Lower leg skin (tissue), 4 donors: ENCODE measurements around the gene FSD1. TPM values are rescaled to one million over a fixed set of nuclear protein-coding genes. Genes with fewer than 3 reads are reported as not detected.
A peak's percentile ranks its signal among the peaks of the same experiment; 100 is the strongest.

ENCODE experiments used
- DNase-seq, 2 donors: peaks; one replicate each; pipeline ENCODE4 v3.0.0-alpha.2; 2019; ENCODE audit warnings: low spot score in 2 of 2
- H3K4me3 ChIP-seq: fragments of 200-600 bp; sonication (generic); 2 replicates; pipeline ENCODE4 v1.5.1; 2017; ENCODE audit warnings: mild to moderate bottlenecking, low read depth; ENCODE audit not compliant: poor library complexity, severe bottlenecking
- CTCF ChIP-seq, 3 donors: fragments of 450-650 bp; IDR thresholded peaks; one replicate each; pipeline ENCODE4 v1.5.1; 2016; ENCODE audit warnings: antibody characterized with exemption in 3 of 3, mild to moderate bottlenecking in 3 of 3, moderate library complexity in 2 of 3
- POLR2A ChIP-seq, 2 donors: fragments of 450-650 bp; IDR thresholded peaks; one replicate each; pipeline ENCODE4 v1.6.1; 2016 to 2017; ENCODE audit warnings: antibody characterized with exemption in 2 of 2, mild to moderate bottlenecking in 1 of 2, moderate library complexity in 1 of 2
- WGBS, 2 donors: methylation state at CpG; one replicate each; pipeline ENCODE4 v1.1.5; 2018; 5-methylcytosine and 5-hydroxymethylcytosine counted together
- intact Hi-C: fragments of 100-400 bp; cut with DNase I; formaldehyde crosslinking; loops from one replicate; pipeline ENCODE4 v1.15.0; 2023; ENCODE audit warnings: low total_unique reads
- total RNA-seq, 4 donors: library from RNA; depleted of rRNA; stranded (reverse); fragments of >200 nt; gene quantifications; one replicate each; pipeline ENCODE4 v1.1.0, GENCODE V29; 2016

Gene FSD1
- total RNA-seq, 4 donors from 2014 or later: 0.16 to 0.64 TPM; not detected in 2

DNA sequence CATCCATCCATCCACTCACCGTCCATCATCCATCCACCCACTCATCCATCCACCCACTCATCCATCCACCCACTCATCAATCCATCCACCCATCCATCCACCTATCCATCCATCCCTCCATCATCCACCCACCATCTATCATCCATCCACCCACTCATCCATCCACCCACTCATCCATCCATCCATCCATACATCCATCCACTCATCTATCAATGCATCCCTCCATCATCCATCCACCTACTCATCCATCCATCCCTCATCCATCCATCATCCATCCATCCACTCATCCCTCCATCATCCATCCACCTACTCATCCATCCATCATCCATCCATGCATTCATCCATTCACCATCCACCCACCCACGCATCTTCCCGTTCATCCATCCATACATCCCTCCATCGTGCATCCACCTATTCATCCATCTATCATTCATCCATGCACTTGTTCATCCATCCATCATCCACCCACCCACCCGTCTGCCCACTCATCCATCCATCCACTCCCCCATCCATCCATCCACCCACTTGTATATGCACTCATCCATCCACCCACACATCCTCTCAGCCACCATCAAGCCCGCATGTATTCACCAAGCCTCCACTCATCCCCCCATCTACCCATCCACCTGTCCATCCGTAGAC, 30.7 kb downstream of the FSD1 start:
- no peak overlapping the region for H3K4me3 ChIP-seq
- intact Hi-C loops: no loop called here
- DNase-seq: no peak
- TF ChIP-seq CTCF (IDR thresholded peaks at IDR 0.05) (no peak), POLR2A (IDR thresholded peaks at IDR 0.05) (no peak)
- WGBS, 2 donors: 92 to 95% methylated on average over 7 of the region's 7 CpGs

- intact Hi-C loops: no loop called here
- DNase-seq: peak in 1 of 2 donors; percentile 88
- TF ChIP-seq POLR2A (IDR thresholded peaks at IDR 0.05): no peak
- no peak for TF ChIP-seq CTCF (IDR thresholded peaks at IDR 0.05)
- peak overlapping the region; percentile 0 for H3K4me3 ChIP-seq
- 7 to 10% methylated on average over 14 of the region's 14 CpGs for WGBS, 2 donors
Observed at GRCh38 chr19:4337906-4338440, 33.6 kb downstream of the FSD1 start.

DNA sequence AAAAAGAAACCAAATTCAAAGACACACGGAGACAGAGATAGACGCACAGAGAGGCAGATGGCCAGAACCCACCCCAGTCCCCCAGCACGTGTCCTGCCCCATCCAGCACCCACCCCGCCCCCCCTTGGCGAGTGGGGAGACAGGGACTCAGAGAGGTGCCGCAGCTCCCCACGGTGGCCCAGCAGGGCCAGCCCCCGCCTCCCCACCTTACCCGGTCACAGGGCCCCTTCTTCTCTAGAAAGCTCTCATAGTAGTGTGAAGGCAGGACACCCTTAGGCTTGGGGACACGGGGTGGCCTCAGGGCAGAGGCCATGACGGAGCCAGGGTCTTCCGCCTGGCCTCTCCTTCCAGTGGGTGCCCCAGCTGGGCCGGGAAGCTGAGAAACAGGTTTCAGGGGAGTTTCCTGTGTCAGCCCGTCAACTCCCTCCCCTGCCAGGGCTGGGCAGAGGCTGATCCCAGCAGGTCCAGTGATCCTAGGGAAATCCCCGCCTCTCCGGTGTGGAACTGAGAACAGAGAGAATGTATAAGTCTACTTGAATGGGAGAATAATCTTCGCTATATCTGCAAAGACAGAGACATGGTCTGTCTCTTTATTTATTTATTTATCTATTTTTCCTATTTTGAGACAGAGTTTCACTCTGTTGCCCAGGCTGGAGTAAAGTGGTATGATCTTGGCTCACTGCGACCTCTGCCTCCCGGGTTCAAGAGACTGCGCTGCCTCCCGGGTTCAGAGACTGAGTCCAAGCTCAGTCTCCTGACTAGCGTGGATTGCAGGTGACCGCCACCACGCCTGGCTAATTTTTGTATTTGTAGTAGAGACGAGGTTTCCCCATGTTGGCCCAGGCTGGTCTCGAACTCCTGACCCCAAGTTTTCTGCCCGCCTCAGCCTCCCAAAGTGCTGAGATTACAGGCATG, 34.3 kb downstream of the FSD1 start, which contains the start of gene STAP2:
Gene STAP2 (minus strand): TSS at position 387 of the 915 bp plus-strand sequence. CDS start 74 bp downstream, at position 313.
- H3K4me3 ChIP-seq: peak within 1 kb of the TSS; percentile 0
- DNase-seq: peak in 1 of 2 donors; percentile 58
- no peak for TF ChIP-seq POLR2A (IDR thresholded peaks at IDR 0.05)
- no peak for TF ChIP-seq CTCF (IDR thresholded peaks at IDR 0.05)
- WGBS, 2 donors: 35 to 45% methylated on average over 21 to 25 of the region's 27 CpGs
- intact Hi-C loops: no loop called here

- TF ChIP-seq POLR2A (IDR thresholded peaks at IDR 0.05) (no peak), CTCF (IDR thresholded peaks at IDR 0.05) (no peak)
- intact Hi-C loops: no loop called here
- peak overlapping the region; percentile 20 for H3K4me3 ChIP-seq
- DNase-seq: no peak
- whole genome bisulfite sequencing, 2 donors: 1 to 3% methylated on average over 10 of the region's 10 CpGs
Observed at GRCh38 chr19:4342314-4342614, 37.9 kb downstream of the FSD1 start.

DNA sequence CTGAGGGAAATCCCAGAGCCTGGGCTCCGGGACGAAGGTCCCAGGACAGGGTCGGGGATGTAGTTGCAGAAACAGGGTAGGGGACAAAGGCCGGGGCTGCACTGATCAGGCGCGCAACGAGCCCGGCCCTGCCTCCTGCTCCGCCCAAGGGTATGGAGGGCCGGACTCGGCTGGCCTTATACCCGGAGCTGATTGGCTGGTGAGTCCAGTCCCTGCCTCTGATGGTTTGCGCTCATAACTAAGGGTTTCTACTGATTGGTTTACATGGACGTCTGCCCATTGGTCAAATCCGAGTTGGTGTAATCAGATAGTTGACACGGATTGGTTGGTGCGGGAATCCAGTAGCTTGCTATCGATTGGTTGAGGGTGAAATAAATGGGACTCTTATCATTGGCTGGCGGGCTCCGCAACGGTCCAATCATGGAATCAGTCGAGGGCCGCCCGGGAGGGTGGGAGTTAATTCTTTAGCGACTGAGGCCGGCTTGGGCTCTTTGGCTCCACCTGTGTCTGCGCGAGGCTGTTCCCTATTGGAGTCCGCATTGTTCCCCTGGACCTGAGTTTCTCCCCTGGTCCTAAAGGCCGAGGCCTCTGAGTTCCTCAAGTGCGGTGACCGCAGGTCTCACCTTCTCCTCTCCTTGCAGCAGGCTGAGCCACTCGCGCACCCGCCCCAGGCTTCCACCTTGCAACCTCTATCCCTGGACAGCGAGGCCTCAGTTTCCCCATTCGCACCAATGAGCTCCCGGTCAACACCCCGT, 38.4 kb downstream of the FSD1 start:
- H3K4me3 ChIP-seq: peak overlapping the region; percentile 64
- peak; percentile 99 for DNase-seq
- TF ChIP-seq CTCF (IDR thresholded peaks at IDR 0.05) (no peak), POLR2A (IDR thresholded peaks at IDR 0.05) (peak in 1 of 2 donors; percentile 66)
- 0 to 1% methylated on average over 38 of the region's 39 CpGs for WGBS, 2 donors
- intact Hi-C loops: no loop called here
